Measurements from ENCODE around the gene KIF16B.

GRCh38 chr20:16518784-16519084 is 54.5 kb downstream of the KIF16B start:
- TF ChIP-seq SALL2 (tag by site-specific recombination; IDR thresholded peaks at IDR 0.05; ENCODE audit: borderline replicate concordance): no peak
- TF ChIP-seq REST (tag by site-specific recombination; IDR thresholded peaks at IDR 0.05): no peak
- TF ChIP-seq ZBTB1 (tag by site-specific recombination; IDR thresholded peaks at IDR 0.05): no peak
- TF ChIP-seq RBAK (tag by site-specific recombination; IDR thresholded peaks at IDR 0.05): no peak
- TF ChIP-seq CTCF (tag by site-specific recombination; IDR thresholded peaks at IDR 0.05): no peak
- no peak for TF ChIP-seq ZNF223 (tag by site-specific recombination; IDR thresholded peaks at IDR 0.05)
- TF ChIP-seq ZBTB6 (tag by site-specific recombination; IDR thresholded peaks at IDR 0.05): no peak
- no peak for TF ChIP-seq PBX3 (CRISPR knock-in tag; IDR thresholded peaks at IDR 0.05)
- no peak for TF ChIP-seq ZNF175 (tag by site-specific recombination; IDR thresholded peaks at IDR 0.05)
- TF ChIP-seq ZBTB7A (tag by site-specific recombination; IDR thresholded peaks at IDR 0.05; ENCODE audit: low read depth): no peak

Data from HEK293 (cell line).